Keratinocyte (primary cell): ENCODE measurements around the gene C2orf80. TPM values are rescaled to one million over a fixed set of nuclear protein-coding genes. Genes with fewer than 3 reads are reported as not detected.

ENCODE experiments used
- polyA plus RNA-seq, 5 experiments: library from polyadenylated mRNA; depleted of rRNA in 3 of 5; stranded (reverse) in 3 of 5; stranded (forward) in 1 of 5; unstranded in 1 of 5; fragments of >200 nt; gene quantifications; 1 replicate in 1 of 5; 2 replicates in 3 of 5; 3 replicates in 1 of 5; pipeline versions ENCODE4 v1.2.1 to v1.2.3, GENCODE V29; 2011 to 2012; ENCODE audit warnings: missing spikeins in 2 of 5, low read depth in 1 of 5, low replicate concordance in 1 of 5

C2orf80 gene
- polyA plus RNA-seq, 1 donor (not counting 4 experiments of a cell fraction or from before 2014, with no cell fraction given): not detected

Other genes starting within 250 kb of the C2orf80 start
- gene PLEKHM3, start 164.5 kb downstream of the C2orf80 start, polyA plus RNA-seq: 2.2 to 2.9 TPM (median 2.9 TPM) in 3 replicates
- not detected in 3 replicates for gene CRYGD, start 65.5 kb downstream of the C2orf80 start, polyA plus RNA-seq
- gene CRYGC, start 60.2 kb downstream of the C2orf80 start, polyA plus RNA-seq: not detected in 3 replicates
- not detected in 3 replicates for gene CRYGB, start 43.9 kb downstream of the C2orf80 start, polyA plus RNA-seq
- gene CRYGA, start 26.4 kb downstream of the C2orf80 start, polyA plus RNA-seq: not detected in 3 replicates
- gene IDH1, start 65.0 kb upstream of the C2orf80 start, polyA plus RNA-seq: 96.3 to 160 TPM (median 116 TPM) in 3 replicates
- gene PIKFYVE, start 76.2 kb upstream of the C2orf80 start, polyA plus RNA-seq: 12.7 to 18.4 TPM (median 13.5 TPM) in 3 replicates
- gene PTH2R, start 216.8 kb upstream of the C2orf80 start, polyA plus RNA-seq: not detected in 3 replicates